Body of pancreas (tissue), 4 donors: ENCODE data around the gene PPP3R1.

Experiments used
- POLR2A ChIP-seq, 3 donors: fragments of 450-650 bp; IDR thresholded peaks; one replicate each; pipeline ENCODE4 v1.6.1; 2016; ENCODE audit warnings: antibody characterized with exemption in 3 of 3, mild to moderate bottlenecking in 2 of 3
- TF ChIP-seq, protein P1 (sequence below), 7 experiments: fragments of 450-650 bp in 4 of 7; fragments of 200-600 bp in 3 of 7; sonication (generic) in 3 of 7; IDR thresholded peaks; one replicate each; pipeline ENCODE4 v1.5.1; 2016 to 2019; ENCODE audit warnings: antibody characterized with exemption in 7 of 7

- TF ChIP-seq, protein P1, sequence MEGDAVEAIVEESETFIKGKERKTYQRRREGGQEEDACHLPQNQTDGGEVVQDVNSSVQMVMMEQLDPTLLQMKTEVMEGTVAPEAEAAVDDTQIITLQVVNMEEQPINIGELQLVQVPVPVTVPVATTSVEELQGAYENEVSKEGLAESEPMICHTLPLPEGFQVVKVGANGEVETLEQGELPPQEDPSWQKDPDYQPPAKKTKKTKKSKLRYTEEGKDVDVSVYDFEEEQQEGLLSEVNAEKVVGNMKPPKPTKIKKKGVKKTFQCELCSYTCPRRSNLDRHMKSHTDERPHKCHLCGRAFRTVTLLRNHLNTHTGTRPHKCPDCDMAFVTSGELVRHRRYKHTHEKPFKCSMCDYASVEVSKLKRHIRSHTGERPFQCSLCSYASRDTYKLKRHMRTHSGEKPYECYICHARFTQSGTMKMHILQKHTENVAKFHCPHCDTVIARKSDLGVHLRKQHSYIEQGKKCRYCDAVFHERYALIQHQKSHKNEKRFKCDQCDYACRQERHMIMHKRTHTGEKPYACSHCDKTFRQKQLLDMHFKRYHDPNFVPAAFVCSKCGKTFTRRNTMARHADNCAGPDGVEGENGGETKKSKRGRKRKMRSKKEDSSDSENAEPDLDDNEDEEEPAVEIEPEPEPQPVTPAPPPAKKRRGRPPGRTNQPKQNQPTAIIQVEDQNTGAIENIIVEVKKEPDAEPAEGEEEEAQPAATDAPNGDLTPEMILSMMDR (IDR thresholded peaks at IDR 0.05), result no peak
- no peak for TF ChIP-seq POLR2A (IDR thresholded peaks at IDR 0.05)
Measured at GRCh38 chr2:68176657-68177056, 75.7 kb downstream of the PPP3R1 start.
